H9 (cell line): ENCODE results near the gene ADIRF. TPM values are rescaled to one million over a fixed set of nuclear protein-coding genes. Genes with fewer than 3 reads are reported as not detected.
"Not testable (repeated sequence)": the region's sequence is repeated elsewhere in the genome, so short reads cannot be mapped to it uniquely, and the experiment has no call there.

Source experiments
- DNase-seq: peaks from one replicate; pipeline ENCODE4 v3.0.0-alpha.2; 2017
- H2AFZ ChIP-seq: one replicate; pipeline ENCODE4 v1.6.1; 2013; ENCODE audit warnings: mild to moderate bottlenecking, low read length, control low read depth, moderate library complexity
- H2AK5ac ChIP-seq: 2 replicates; pipeline ENCODE4 v1.6.1; 2013; ENCODE audit warnings: low read length, control low read depth, mixed read lengths; ENCODE audit not compliant: insufficient read length
- H2BK120ac ChIP-seq: one replicate; pipeline ENCODE4 v1.6.1; 2013; ENCODE audit warnings: low read depth, mild to moderate bottlenecking, low read length, control low read depth, inconsistent platforms; ENCODE audit not compliant: poor library complexity, severe bottlenecking
- H2BK12ac ChIP-seq: 2 replicates; pipeline ENCODE4 v1.6.1; 2013; ENCODE audit warnings: low read length, control low read depth, mixed read lengths, low read depth; ENCODE audit not compliant: insufficient read length
- H2BK15ac ChIP-seq: 2 replicates; pipeline ENCODE4 v1.6.1; 2013; ENCODE audit warnings: low read depth, low read length, control low read depth
- H2BK20ac ChIP-seq: one replicate; pipeline ENCODE4 v1.6.1; 2013; ENCODE audit warnings: low read depth, mild to moderate bottlenecking, low read length, control low read depth, inconsistent platforms; ENCODE audit not compliant: poor library complexity, severe bottlenecking
- H2BK5ac ChIP-seq: 2 replicates; pipeline ENCODE4 v1.6.1; 2013; ENCODE audit warnings: low read length, control low read depth, mixed read lengths; ENCODE audit not compliant: insufficient read length
- H3K14ac ChIP-seq: 2 replicates; pipeline ENCODE4 v1.6.1; 2013; ENCODE audit warnings: low read length, control low read depth; ENCODE audit not compliant: insufficient read depth
- H3K18ac ChIP-seq: 2 replicates; pipeline ENCODE4 v1.6.1; 2013; ENCODE audit warnings: low read depth, mild to moderate bottlenecking, mixed read lengths, low read length, control low read depth; ENCODE audit not compliant: insufficient read length
- H3K23ac ChIP-seq: 2 replicates; pipeline ENCODE4 v1.6.1; 2013; ENCODE audit warnings: low read length, control low read depth, mixed read lengths, low read depth; ENCODE audit not compliant: insufficient read length
- H3K23me2 ChIP-seq: 2 replicates; pipeline ENCODE4 v1.6.1; 2013; ENCODE audit warnings: low read depth, mild to moderate bottlenecking, mixed read lengths, low read length, control low read depth; ENCODE audit not compliant: insufficient read length, poor library complexity, severe bottlenecking
- H3K27ac ChIP-seq: 2 replicates; pipeline ENCODE4 v1.5.1; 2013; ENCODE audit warnings: low read length, control low read depth, mixed read lengths, low read depth; ENCODE audit not compliant: insufficient read length
- H3K27me3 ChIP-seq: 2 replicates; pipeline ENCODE4 v1.6.1; 2013; ENCODE audit warnings: low read length, control low read depth, inconsistent platforms; ENCODE audit not compliant: insufficient read depth
- H3K4ac ChIP-seq: 2 replicates; pipeline ENCODE4 v1.6.1; 2013; ENCODE audit warnings: low read depth, mild to moderate bottlenecking, control low read depth, inconsistent platforms, low read length, moderate library complexity
- H3K4me1 ChIP-seq: 2 replicates; pipeline ENCODE4 v1.6.1; 2013; ENCODE audit warnings: low read length, control low read depth, inconsistent platforms; ENCODE audit not compliant: insufficient read depth
- H3K4me2 ChIP-seq: 2 replicates; pipeline ENCODE4 v1.6.1; 2013; ENCODE audit warnings: low read length, control low read depth, mixed read lengths; ENCODE audit not compliant: insufficient read length, insufficient read depth
- H3K56ac ChIP-seq: 2 replicates; pipeline ENCODE4 v1.6.1; 2013; ENCODE audit warnings: low read depth, mild to moderate bottlenecking, mixed read lengths, low read length, control low read depth; ENCODE audit not compliant: insufficient read length
- H3K79me1 ChIP-seq: 2 replicates; pipeline ENCODE4 v1.6.1; 2013; ENCODE audit warnings: low read depth, mild to moderate bottlenecking, moderate library complexity, low read length, control low read depth, inconsistent platforms; ENCODE audit not compliant: insufficient read depth, poor library complexity, severe bottlenecking
- H3K79me2 ChIP-seq: 2 replicates; pipeline ENCODE4 v1.6.1; 2013; ENCODE audit warnings: low read length, control low read depth, inconsistent platforms; ENCODE audit not compliant: insufficient read depth
- H3K9ac ChIP-seq: 2 replicates; pipeline ENCODE4 v1.6.1; 2013; ENCODE audit warnings: low read length, control low read depth, mixed read lengths; ENCODE audit not compliant: insufficient read length; ENCODE audit errors: extremely low read depth
- H3K9me3 ChIP-seq: one replicate; pipeline ENCODE4 v1.6.1; 2013; ENCODE audit warnings: low read depth, low read length, inconsistent platforms; ENCODE audit not compliant: control insufficient read depth
- H3T11ph ChIP-seq: one replicate; pipeline ENCODE4 v1.6.1; 2013; ENCODE audit warnings: mild to moderate bottlenecking, low read length, control low read depth, inconsistent platforms
- H4K20me1 ChIP-seq: one replicate; pipeline ENCODE4 v1.6.1; 2013; ENCODE audit not compliant: control insufficient read depth, insufficient read length, insufficient read depth
- H4K5ac ChIP-seq: 2 replicates; pipeline ENCODE4 v1.6.1; 2013; ENCODE audit warnings: low read depth, mild to moderate bottlenecking, mixed read lengths, low read length, control low read depth; ENCODE audit not compliant: insufficient read length
- H4K8ac ChIP-seq: replicated peaks from 2 replicates; pipeline ENCODE4 v1.6.1; 2013; ENCODE audit warnings: low read length, control low read depth, mixed read lengths, low read depth; ENCODE audit not compliant: insufficient read length
- H4K91ac ChIP-seq: 2 replicates; pipeline ENCODE4 v1.6.1; 2013; ENCODE audit warnings: low read depth, mild to moderate bottlenecking, moderate library complexity, mixed read lengths, low read length, control low read depth; ENCODE audit not compliant: insufficient read length
- H3K27ac Mint-ChIP-seq, 3 experiments: 2 replicates in 2 of 3; 3 replicates in 1 of 3; pipeline ENCODE4 v1.8.0; 2020 to 2021; ENCODE audit warnings: mixed read lengths in 3 of 3, mild to moderate bottlenecking in 1 of 3, moderate library complexity in 1 of 3
- H3K27me3 Mint-ChIP-seq: 2 replicates; pipeline ENCODE4 v1.8.0; 2021; ENCODE audit warnings: low read depth, mild to moderate bottlenecking, moderate library complexity, mixed read lengths
- H3K36me3 Mint-ChIP-seq, 3 experiments: 2 replicates in 2 of 3; 3 replicates in 1 of 3; pipeline ENCODE4 v1.8.0; 2020 to 2021; ENCODE audit warnings: low read depth in 3 of 3, mixed read lengths in 3 of 3; ENCODE audit not compliant: insufficient read depth in 1 of 3
- H3K4me1 Mint-ChIP-seq, 2 experiments: 2 replicates each; pipeline ENCODE4 v1.8.0; 2020; ENCODE audit warnings: mixed read lengths in 2 of 2
- H3K4me3 Mint-ChIP-seq, 2 experiments: 2 replicates in 1 of 2; 3 replicates in 1 of 2; pipeline ENCODE4 v1.8.0; 2020 to 2021; ENCODE audit warnings: mild to moderate bottlenecking in 2 of 2, mixed read lengths in 2 of 2, moderate library complexity in 1 of 2
- H3K9me3 Mint-ChIP-seq, 2 experiments: 2 replicates in 1 of 2; 3 replicates in 1 of 2; pipeline ENCODE4 v1.8.0; 2020; ENCODE audit warnings: mild to moderate bottlenecking in 2 of 2, mixed read lengths in 2 of 2, moderate library complexity in 1 of 2
- WGBS: extraction: QIAGEN DNeasy Blood & Tissue Kit; methylation state at CpG from one replicate; pipeline ENCODE4 v1.1.7; 2013; ENCODE audit warnings: missing lambda C conversion rate, low lambda C conversion rate, mixed read lengths; ENCODE audit not compliant: insufficient read length; ENCODE audit errors: extremely low coverage; 5-methylcytosine and 5-hydroxymethylcytosine counted together
- total RNA-seq: library from RNA; stranded (reverse); gene quantifications from 2 replicates; pipeline ENCODE4 v1.2.1, GENCODE V29; 2021
- TF ChIP-seq, protein P1 (sequence below): fragments of 200-600 bp; sonication (generic); conservative IDR thresholded peaks from 3 replicates; pipeline ENCODE4 v1.8.0; 2021; ENCODE audit warnings: antibody characterized with exemption, mild to moderate bottlenecking

Gene ADIRF
- total RNA-seq, 1 experiment from 2014 or later: not detected

DNA sequence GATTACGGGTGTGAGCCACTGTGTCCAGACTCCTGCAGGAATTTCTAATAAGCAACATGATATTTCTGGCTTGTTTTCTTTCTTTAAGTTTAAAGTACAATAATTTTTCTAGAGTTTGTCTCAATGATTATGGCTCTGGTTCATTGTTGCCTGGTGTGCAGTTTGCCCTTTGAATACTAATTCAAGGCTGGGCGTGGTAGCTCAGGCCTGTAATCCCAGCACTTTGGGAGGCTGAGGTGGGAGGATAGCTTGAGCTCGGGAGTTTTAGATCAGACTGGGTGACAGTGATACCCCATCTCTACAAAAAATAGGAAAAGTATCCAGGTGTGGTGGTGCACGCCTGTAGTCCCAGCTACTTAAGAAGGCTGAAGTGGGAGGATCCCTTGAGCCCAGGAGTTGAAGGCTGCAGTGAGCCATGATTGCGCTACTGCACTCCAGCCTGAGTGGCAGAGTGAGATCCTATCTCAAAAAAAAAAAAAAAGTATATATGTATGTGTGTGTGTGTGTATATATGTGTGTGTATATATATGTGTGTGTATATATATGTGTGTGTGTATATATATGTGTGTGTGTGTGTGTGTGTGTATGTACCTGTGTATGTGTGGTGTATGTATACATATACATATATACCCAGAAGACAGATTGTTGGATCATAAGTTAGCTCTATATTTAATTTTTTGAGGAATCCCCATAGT is 8.2 kb downstream of the ADIRF start:
- Histone ChIP-seq H2BK20ac (no peak overlapping the region), H2BK12ac (no peak overlapping the region), H2BK15ac (no peak overlapping the region), H3K4ac (no peak overlapping the region), H4K8ac (no peak overlapping the region), H2AFZ (no peak overlapping the region), H3K27ac (no peak overlapping the region), H2AK5ac (no peak overlapping the region), H3K18ac (no peak overlapping the region), H4K20me1 (no peaks in the 10 kb centered on the region), H3K9me3 (no peaks in the 10 kb centered on the region), H2BK120ac (no peak overlapping the region), H3K9ac (no peak overlapping the region), H2BK5ac (no peak overlapping the region), H3K23ac (no peak overlapping the region), H3K56ac (no peak overlapping the region), H3K4me2 (no peak overlapping the region), H3K4me1 (no peaks in the 10 kb centered on the region; the same call in 1 of the 2 replicates), H3K27me3 (peaks cover 10% of the 10 kb centered on the region; the same call in 1 of the 2 replicates), H3K79me2 (no peaks in the 10 kb centered on the region), H3K23me2 (peaks cover 3% of the 10 kb centered on the region), H3T11ph (no peak overlapping the region), H4K91ac (no peak overlapping the region), H3K14ac (no peak overlapping the region), H4K5ac (no peak overlapping the region), H3K79me1 (no peaks in the 10 kb centered on the region)
- no peak overlapping the region for H3K27ac Mint-ChIP-seq
- peaks cover 0 to 4% of the 10 kb centered on the region in 2 experiments; a peak in 1 of 5 replicates for H3K9me3 Mint-ChIP-seq
- no peak for DNase-seq
- TF ChIP-seq, protein P1, sequence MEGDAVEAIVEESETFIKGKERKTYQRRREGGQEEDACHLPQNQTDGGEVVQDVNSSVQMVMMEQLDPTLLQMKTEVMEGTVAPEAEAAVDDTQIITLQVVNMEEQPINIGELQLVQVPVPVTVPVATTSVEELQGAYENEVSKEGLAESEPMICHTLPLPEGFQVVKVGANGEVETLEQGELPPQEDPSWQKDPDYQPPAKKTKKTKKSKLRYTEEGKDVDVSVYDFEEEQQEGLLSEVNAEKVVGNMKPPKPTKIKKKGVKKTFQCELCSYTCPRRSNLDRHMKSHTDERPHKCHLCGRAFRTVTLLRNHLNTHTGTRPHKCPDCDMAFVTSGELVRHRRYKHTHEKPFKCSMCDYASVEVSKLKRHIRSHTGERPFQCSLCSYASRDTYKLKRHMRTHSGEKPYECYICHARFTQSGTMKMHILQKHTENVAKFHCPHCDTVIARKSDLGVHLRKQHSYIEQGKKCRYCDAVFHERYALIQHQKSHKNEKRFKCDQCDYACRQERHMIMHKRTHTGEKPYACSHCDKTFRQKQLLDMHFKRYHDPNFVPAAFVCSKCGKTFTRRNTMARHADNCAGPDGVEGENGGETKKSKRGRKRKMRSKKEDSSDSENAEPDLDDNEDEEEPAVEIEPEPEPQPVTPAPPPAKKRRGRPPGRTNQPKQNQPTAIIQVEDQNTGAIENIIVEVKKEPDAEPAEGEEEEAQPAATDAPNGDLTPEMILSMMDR: no peak
- H3K27me3 Mint-ChIP-seq: peaks cover 24% of the 10 kb centered on the region
- H3K36me3 Mint-ChIP-seq: peaks cover 0 to 3% (median 0%) of the 10 kb centered on the region in 3 experiments; a peak in 1 of 7 replicates
- no CpG with 5 or more reads among the region's 5 CpGs for WGBS
- H3K4me1 Mint-ChIP-seq: peaks cover 19 to 22% of the 10 kb centered on the region in 2 experiments
- H3K4me3 Mint-ChIP-seq: no peak overlapping the region

DNA sequence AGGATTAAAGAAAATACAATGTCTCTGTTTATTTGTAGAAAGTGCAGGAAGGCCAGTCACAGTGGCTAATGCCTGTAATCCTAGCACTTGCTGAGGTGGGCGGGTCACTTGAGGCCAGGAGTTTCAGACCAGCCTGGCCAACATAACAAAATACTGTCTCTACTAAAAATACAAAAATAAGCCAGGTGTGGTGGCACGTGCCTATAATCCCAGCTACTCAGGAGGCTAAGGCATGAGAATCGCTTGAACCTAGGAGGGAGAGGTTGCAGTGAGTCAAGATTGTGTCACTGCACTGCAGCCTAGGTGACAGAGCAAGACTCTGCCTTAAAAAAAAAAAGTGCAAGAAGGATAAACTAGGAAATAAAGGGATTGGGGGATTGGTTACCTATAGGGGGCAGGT is 10.2 kb downstream of the ADIRF start:
- not testable (repeated sequence) for H4K20me1 ChIP-seq, H3K79me1 ChIP-seq, DNase-seq, H3K18ac ChIP-seq, H3T11ph ChIP-seq, H3K27me3 Mint-ChIP-seq, H4K5ac ChIP-seq, H3K4me3 Mint-ChIP-seq, H2BK120ac ChIP-seq, H2BK5ac ChIP-seq, H3K36me3 Mint-ChIP-seq, H4K8ac ChIP-seq, H3K9me3 ChIP-seq, H3K23me2 ChIP-seq, H3K56ac ChIP-seq, H3K4me2 ChIP-seq, H3K27me3 ChIP-seq, H3K4ac ChIP-seq, H3K79me2 ChIP-seq, H3K27ac ChIP-seq, H3K9me3 Mint-ChIP-seq, H3K23ac ChIP-seq, H2AFZ ChIP-seq, H3K4me1 ChIP-seq, H3K9ac ChIP-seq, H2AK5ac ChIP-seq, H2BK12ac ChIP-seq, H2BK15ac ChIP-seq, H4K91ac ChIP-seq, H2BK20ac ChIP-seq, H3K14ac ChIP-seq
- Mint-ChIP-seq H3K27ac (0 out of 7 replicates have a peak overlapping the region, but pooled peaks of 1 of the 3 experiments have one; percentile 8), H3K4me1 (peaks cover 14 to 16% of the 10 kb centered on the region in 2 experiments)
- WGBS: no CpG with 5 or more reads among the region's 3 CpGs
